ENCODE measurements around the gene TNFRSF6B. TPM values are rescaled to one million over a fixed set of nuclear protein-coding genes. Genes with fewer than 3 reads are reported as not detected.

Gene TNFRSF6B
- total RNA-seq, 1 donor: 0.36 TPM

DNA sequence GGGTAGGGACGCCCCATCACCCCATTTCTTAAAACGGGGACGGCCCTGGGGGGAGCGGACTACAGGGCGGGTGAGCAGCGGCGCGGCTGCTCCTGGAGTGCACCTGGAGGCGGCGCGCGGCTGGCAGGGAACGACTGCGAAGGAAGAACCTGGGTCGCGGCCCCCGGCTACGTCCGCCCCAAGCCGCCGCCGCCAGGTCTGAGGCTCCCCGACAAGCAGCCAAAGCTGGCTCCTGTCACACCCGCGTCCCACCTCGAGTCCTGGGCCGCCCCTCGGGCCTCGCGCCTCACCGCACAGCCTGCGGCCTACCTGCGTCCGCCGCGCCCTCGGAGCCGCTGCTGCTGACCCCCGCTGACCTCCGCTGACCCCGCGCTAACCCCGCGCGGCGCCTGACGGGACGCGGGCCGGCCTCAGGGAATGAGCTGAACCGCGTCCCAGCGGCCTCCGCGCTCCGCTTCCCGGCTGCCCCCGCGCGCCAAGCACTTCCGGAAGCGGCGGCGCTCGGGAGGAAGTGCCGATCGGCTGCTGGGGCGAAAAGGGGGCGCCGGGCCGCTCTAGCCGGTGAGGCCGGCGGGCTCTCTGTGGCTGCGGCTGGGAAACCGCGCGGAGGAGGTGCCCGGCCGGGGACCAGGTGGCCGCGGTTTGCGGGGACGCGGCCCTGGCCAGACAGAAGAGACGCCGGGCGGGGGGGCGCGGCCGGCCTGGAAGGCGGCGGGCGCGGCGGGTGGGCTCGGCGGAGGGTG, 11.3 kb downstream of the TNFRSF6B start, which contains the start of the genes ARFRP1 and ZGPAT:
Gene ARFRP1, minus strand, starts transcription at position 419 of the 743 bp plus-strand sequence. CDS start 885 bp downstream, outside the sequence.
Gene ZGPAT, plus strand, starts transcription at position 482 of the 743 bp plus-strand sequence. CDS start 542 bp downstream, outside the sequence.
- TF ChIP-seq, protein P1, sequence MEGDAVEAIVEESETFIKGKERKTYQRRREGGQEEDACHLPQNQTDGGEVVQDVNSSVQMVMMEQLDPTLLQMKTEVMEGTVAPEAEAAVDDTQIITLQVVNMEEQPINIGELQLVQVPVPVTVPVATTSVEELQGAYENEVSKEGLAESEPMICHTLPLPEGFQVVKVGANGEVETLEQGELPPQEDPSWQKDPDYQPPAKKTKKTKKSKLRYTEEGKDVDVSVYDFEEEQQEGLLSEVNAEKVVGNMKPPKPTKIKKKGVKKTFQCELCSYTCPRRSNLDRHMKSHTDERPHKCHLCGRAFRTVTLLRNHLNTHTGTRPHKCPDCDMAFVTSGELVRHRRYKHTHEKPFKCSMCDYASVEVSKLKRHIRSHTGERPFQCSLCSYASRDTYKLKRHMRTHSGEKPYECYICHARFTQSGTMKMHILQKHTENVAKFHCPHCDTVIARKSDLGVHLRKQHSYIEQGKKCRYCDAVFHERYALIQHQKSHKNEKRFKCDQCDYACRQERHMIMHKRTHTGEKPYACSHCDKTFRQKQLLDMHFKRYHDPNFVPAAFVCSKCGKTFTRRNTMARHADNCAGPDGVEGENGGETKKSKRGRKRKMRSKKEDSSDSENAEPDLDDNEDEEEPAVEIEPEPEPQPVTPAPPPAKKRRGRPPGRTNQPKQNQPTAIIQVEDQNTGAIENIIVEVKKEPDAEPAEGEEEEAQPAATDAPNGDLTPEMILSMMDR (IDR thresholded peaks at IDR 0.05; ENCODE audit: insufficient read depth, low read length): no peak
- DNase-seq (ENCODE audit: low read depth): peak; percentile 68
- peak within 1 kb of the TSS; percentile 84 for H3K4me3 ChIP-seq (ENCODE audit: low read depth, low read length)

DNA sequence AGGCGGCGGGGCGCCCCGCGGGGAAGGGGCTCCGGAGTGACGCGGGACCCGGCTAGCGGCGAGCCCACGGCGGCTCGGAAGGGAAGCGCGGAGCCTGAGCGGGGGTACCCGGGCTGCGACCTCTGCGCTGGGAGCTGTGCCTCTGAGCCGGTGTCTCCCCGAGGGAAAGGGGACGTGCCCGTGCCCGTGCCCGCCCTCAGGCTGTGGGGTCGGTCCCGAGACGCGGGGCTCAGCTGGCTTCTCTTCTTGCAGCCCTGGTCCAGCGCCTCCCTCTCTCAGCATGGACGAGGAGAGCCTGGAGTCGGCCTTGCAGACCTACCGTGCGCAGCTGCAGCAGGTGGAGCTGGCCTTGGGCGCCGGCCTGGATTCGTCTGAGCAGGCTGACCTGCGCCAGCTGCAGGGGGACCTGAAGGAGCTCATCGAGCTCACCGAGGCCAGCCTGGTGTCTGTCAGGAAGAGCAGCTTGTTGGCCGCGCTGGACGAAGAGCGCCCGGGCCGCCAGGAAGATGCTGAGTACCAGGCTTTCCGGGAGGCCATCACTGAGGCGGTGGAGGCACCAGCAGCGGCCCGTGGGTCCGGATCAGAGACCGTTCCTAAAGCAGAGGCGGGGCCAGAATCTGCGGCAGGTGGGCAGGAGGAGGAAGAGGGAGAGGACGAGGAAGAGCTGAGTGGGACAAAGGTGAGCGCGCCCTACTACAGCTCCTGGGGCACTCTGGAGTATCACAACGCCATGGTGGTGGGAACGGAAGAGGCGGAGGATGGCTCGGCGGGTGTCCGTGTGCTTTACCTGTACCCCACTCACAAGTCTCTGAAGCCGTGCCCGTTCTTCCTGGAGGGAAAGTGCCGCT, 12.1 kb downstream of the TNFRSF6B start:
- TF ChIP-seq, protein P1 (IDR thresholded peaks at IDR 0.05; ENCODE audit: insufficient read depth, low read length): no peak
- DNase-seq (ENCODE audit: low read depth): no peak
- peak overlapping the region; percentile 84 for H3K4me3 ChIP-seq (ENCODE audit: low read depth, low read length)

DNA sequence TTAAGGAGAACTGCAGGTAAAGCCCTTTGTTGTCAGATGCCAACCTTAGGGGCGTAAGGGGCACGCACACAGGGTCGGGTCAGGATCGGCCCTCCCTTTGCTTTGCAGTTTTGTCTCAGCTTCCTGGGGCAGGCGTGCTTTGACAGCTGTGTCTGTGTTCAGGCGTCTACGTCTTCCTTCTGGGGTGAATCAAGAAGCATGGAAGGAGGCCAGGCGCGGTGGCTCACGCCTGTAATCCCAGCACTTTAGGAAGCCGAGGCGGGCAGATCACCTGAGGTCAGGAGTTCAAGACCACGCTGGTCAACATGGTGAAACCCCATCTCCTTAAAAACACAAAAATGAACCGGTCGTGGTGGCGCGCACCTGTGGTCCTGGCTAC, 12.7 kb downstream of the TNFRSF6B start:
- no peak for DNase-seq (ENCODE audit: low read depth)
- TF ChIP-seq, protein P1 (IDR thresholded peaks at IDR 0.05; ENCODE audit: insufficient read depth, low read length): no peak
- peak overlapping the region; percentile 84 for H3K4me3 ChIP-seq (ENCODE audit: low read depth, low read length)

DNA sequence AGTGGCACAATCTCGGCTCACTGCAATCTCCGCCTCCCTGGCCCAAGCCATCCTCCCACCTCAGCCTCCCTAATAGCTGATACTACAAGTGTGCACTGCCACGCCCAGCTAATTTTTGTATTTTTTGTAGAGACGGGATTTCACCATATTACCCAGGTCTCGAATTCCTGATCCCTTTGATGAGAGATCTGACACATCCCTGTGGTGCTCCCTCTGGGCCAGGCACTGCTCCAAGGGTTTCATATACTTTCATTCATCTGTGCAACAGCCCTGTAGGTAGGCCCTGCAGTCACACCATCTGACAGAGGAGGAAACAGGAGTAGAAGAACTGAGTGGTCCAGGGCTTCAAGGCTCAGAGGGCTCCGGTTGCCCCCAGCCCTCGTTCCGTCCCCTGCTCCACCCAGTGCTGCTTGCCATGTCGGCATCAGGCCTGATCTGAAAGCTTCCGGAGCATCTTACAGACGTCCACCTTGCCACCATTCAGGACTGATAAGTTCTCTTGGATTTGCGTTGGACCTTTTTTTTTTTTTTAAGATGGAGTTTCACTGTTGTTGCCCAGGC, 14.7 kb downstream of the TNFRSF6B start:
- no peak overlapping the region for H3K4me3 ChIP-seq (ENCODE audit: low read depth, low read length)
- DNase-seq (ENCODE audit: low read depth): no peak
- TF ChIP-seq, protein P1 (IDR thresholded peaks at IDR 0.05; ENCODE audit: insufficient read depth, low read length): no peak

DNA sequence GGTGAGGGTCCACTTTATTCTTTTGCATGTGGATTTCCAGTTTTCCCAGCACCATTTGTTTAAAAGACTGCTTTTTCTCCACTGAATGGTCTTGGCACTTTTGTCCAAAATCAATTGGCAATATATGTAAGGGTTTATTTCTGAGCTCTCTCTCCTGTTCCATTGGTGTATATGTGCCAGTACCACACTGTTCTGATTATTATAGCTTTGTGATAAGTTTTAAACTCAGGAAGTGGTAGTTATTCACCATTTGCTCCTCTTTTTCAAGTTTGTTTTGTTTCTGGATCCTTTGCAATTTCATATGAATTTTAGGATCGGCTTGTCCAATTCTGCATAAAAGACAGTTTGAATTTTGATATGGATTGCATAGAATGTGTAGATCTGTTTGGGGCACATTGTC, 15.7 kb downstream of the TNFRSF6B start:
- TF ChIP-seq, protein P1 (IDR thresholded peaks at IDR 0.05; ENCODE audit: insufficient read depth, low read length): no peak
- no peak for DNase-seq (ENCODE audit: low read depth)
- no peak overlapping the region for H3K4me3 ChIP-seq (ENCODE audit: low read depth, low read length)

DNA sequence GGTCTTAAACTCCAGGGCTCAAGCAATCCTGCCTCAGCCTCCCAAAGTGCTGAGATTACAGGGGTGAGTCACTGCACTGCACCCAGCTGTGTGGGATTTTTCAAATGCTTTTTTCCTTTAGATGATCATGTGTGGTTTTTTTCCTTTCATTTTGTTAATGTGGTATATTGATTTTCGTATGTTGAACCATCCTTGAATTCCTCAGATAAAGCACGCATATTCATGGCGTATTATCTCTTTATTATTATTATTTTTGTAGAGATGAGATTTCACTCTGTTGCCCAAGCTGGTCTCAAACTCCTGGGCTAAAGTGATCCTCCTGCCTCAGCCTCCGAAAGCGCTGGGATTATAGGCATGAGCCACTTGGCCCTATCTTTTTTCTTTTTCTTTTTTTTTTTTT, 18.4 kb downstream of the TNFRSF6B start:
- H3K4me3 ChIP-seq (ENCODE audit: low read depth, low read length): no peak overlapping the region
- TF ChIP-seq, protein P1 (IDR thresholded peaks at IDR 0.05; ENCODE audit: insufficient read depth, low read length): no peak
- no peak for DNase-seq (ENCODE audit: low read depth)
